Gastroesophageal sphincter (tissue), 3 donors: ENCODE measurements around the gene ADAT3.

ENCODE experiments used
- EP300 ChIP-seq: sonication (generic); formaldehyde crosslinking; IDR thresholded peaks from one replicate; pipeline ENCODE4 v1.6.1; 2017; ENCODE audit warnings: antibody characterized with exemption, mild to moderate bottlenecking
- TF ChIP-seq, protein P1 (sequence below), 4 experiments: fragments of 200-600 bp in 2 of 4; fragments of 450-650 bp in 2 of 4; sonication (generic) in 1 of 4; IDR thresholded peaks; one replicate each; pipeline ENCODE4 v1.5.1; 2017 to 2019; ENCODE audit warnings: antibody characterized with exemption in 4 of 4, mild to moderate bottlenecking in 2 of 4, moderate library complexity in 2 of 4

- TF ChIP-seq, protein P1, sequence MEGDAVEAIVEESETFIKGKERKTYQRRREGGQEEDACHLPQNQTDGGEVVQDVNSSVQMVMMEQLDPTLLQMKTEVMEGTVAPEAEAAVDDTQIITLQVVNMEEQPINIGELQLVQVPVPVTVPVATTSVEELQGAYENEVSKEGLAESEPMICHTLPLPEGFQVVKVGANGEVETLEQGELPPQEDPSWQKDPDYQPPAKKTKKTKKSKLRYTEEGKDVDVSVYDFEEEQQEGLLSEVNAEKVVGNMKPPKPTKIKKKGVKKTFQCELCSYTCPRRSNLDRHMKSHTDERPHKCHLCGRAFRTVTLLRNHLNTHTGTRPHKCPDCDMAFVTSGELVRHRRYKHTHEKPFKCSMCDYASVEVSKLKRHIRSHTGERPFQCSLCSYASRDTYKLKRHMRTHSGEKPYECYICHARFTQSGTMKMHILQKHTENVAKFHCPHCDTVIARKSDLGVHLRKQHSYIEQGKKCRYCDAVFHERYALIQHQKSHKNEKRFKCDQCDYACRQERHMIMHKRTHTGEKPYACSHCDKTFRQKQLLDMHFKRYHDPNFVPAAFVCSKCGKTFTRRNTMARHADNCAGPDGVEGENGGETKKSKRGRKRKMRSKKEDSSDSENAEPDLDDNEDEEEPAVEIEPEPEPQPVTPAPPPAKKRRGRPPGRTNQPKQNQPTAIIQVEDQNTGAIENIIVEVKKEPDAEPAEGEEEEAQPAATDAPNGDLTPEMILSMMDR (IDR thresholded peaks at IDR 0.05), result no peak
- TF ChIP-seq EP300, result no peak
These were observed 414 bp upstream of the ADAT3 start for GRCh38 chr19:1904860-1905109.
